Measurements from ENCODE around the gene BCL2L1.

GRCh38 chr20:31691646-31692275 is 30.9 kb downstream of the BCL2L1 start:
- TF ChIP-seq CTCF (conservative IDR thresholded peaks at IDR 0.05; ENCODE audit: low read depth in 2 of 2) (no peak), EZH2phosphoT487 (IDR thresholded peaks at IDR 0.05; ENCODE audit: unreplicated experiment) (no peak), REST (IDR thresholded peaks at IDR 0.05; ENCODE audit: unreplicated experiment) (no peak), EZH2 (IDR thresholded peaks at IDR 0.05; ENCODE audit: low read depth, unreplicated experiment) (no peak), CREB1 (CRISPR knock-in tag; IDR thresholded peaks at IDR 0.05; ENCODE audit: low read depth) (no peak), POLR2AphosphoS5 (IDR thresholded peaks at IDR 0.05; ENCODE audit: low read depth) (no peak), ETS1 (IDR thresholded peaks at IDR 0.05) (no peak), STAT1 (IDR thresholded peaks at IDR 0.05; ENCODE audit: unreplicated experiment) (no peak), JUNB (IDR thresholded peaks at IDR 0.05; ENCODE audit: unreplicated experiment) (no peak), ZNF331 (CRISPR knock-in tag; IDR thresholded peaks at IDR 0.05; ENCODE audit: low read depth) (no peak)

Data from GM23338 (cell line).